Keratinocyte (primary cell): ENCODE measurements around the gene PHLPP1. TPM values are rescaled to one million over a fixed set of nuclear protein-coding genes. Genes with fewer than 3 reads are reported as not detected.

Source experiments
- DNase-seq: peaks from one replicate; pipeline ENCODE4 v3.0.0-alpha.2; 2011; ENCODE audit warnings: low read depth, missing footprints, low spot score
- FAIRE-seq: peaks from 2 replicates; lab custom pipeline; 2011; peaks lifted over from hg19 to GRCh38; lab: Jason Lieb, UNC
- H2AFZ ChIP-seq: 2 replicates; pipeline ENCODE4 v1.6.0; 2012; ENCODE audit warnings: low read length, control low read depth, inconsistent platforms; ENCODE audit not compliant: control insufficient read depth
- H3K27ac ChIP-seq: 2 replicates; pipeline ENCODE4 v1.5.1; 2011; ENCODE audit warnings: low read length; ENCODE audit not compliant: control insufficient read depth, insufficient read depth
- H3K27me3 ChIP-seq: 3 replicates; pipeline ENCODE4 v1.6.0; 2011; ENCODE audit warnings: low read length; ENCODE audit not compliant: control insufficient read depth, insufficient read depth; ENCODE audit errors: extremely low read depth
- H3K36me3 ChIP-seq, 2 experiments: 2 replicates in 1 of 2; 3 replicates in 1 of 2; pipeline ENCODE4 v1.5.1; 2011; ENCODE audit warnings: low read length in 2 of 2, mild to moderate bottlenecking in 1 of 2; ENCODE audit not compliant: control insufficient read depth in 2 of 2, insufficient read depth in 2 of 2; ENCODE audit errors: extremely low read depth in 1 of 2
- H3K4me1 ChIP-seq: 3 replicates; pipeline ENCODE4 v1.5.1; 2011; ENCODE audit warnings: low read length; ENCODE audit not compliant: control insufficient read depth, insufficient read depth; ENCODE audit errors: extremely low read depth
- H3K4me2 ChIP-seq: 3 replicates; pipeline ENCODE4 v1.6.0; 2011; ENCODE audit warnings: low read depth, low read length; ENCODE audit not compliant: control insufficient read depth, insufficient read depth; ENCODE audit errors: extremely low read depth
- H3K4me3 ChIP-seq, 3 experiments: fragments of 200-600 bp in 1 of 3; sonication (generic) in 1 of 3; 2 replicates in 2 of 3; 3 replicates in 1 of 3; pipeline ENCODE4 v1.5.1; 2011 to 2016; ENCODE audit warnings: low read length in 3 of 3, mild to moderate bottlenecking in 3 of 3, control low read depth in 2 of 3, inconsistent platforms in 1 of 3, low read depth in 1 of 3, mixed read lengths in 1 of 3, mixed run types in 1 of 3, moderate library complexity in 1 of 3; ENCODE audit not compliant: control insufficient read depth in 2 of 3, insufficient read depth in 2 of 3; ENCODE audit errors: extremely low read depth in 1 of 3
- H3K79me2 ChIP-seq: 2 replicates; pipeline ENCODE4 v1.6.0; 2012; ENCODE audit warnings: low read length; ENCODE audit not compliant: control insufficient read depth, insufficient read depth
- H3K9ac ChIP-seq: 3 replicates; pipeline ENCODE4 v1.6.0; 2011; ENCODE audit warnings: low read length; ENCODE audit not compliant: control insufficient read depth, insufficient read depth; ENCODE audit errors: extremely low read depth
- H3K9me1 ChIP-seq: 3 replicates; pipeline ENCODE4 v1.6.0; 2011; ENCODE audit warnings: low read length; ENCODE audit not compliant: control insufficient read depth, insufficient read depth; ENCODE audit errors: extremely low read depth
- H3K9me3 ChIP-seq: 2 replicates; pipeline ENCODE4 v1.5.1; 2012; ENCODE audit warnings: low read depth, low read length; ENCODE audit not compliant: control insufficient read depth
- H4K20me1 ChIP-seq: 3 replicates; pipeline ENCODE4 v1.6.0; 2011; ENCODE audit warnings: low read length; ENCODE audit not compliant: control insufficient read depth, insufficient read depth; ENCODE audit errors: extremely low read depth
- EZH2 ChIP-seq: IDR thresholded peaks from one replicate; pipeline ENCODE4 v1.6.1; 2012; ENCODE audit warnings: inconsistent platforms, mild to moderate bottlenecking, low read length, moderate library complexity
- dilution Hi-C: fragments of 300-500 bp; cut with MboI; formaldehyde crosslinking; loops from one replicate; pipeline ENCODE4 v1.7.0; 2020; ENCODE audit warnings: low sequenced_read_pairs; ENCODE audit not compliant: extremely low pct_ligation_motif_present
- polyA plus RNA-seq, 5 experiments: library from polyadenylated mRNA; depleted of rRNA in 3 of 5; stranded (reverse) in 3 of 5; stranded (forward) in 1 of 5; unstranded in 1 of 5; fragments of >200 nt; gene quantifications; 1 replicate in 1 of 5; 2 replicates in 3 of 5; 3 replicates in 1 of 5; pipeline versions ENCODE4 v1.2.1 to v1.2.3, GENCODE V29; 2011 to 2012; ENCODE audit warnings: missing spikeins in 2 of 5, low read depth in 1 of 5, low replicate concordance in 1 of 5
- TF ChIP-seq, protein P1 (sequence below), 3 experiments: IDR thresholded peaks in 1 of 3; conservative IDR thresholded peaks in 1 of 3; optimal IDR thresholded peaks in 1 of 3; 2 replicates in 2 of 3; 3 replicates in 1 of 3; pipeline versions ENCODE3 to v1.5.1; 2011; ENCODE audit warnings: low read length in 3 of 3, mild to moderate bottlenecking in 3 of 3, moderate library complexity in 2 of 3, control low read depth in 1 of 3, inconsistent platforms in 1 of 3; ENCODE audit not compliant: insufficient read depth in 2 of 3; ENCODE audit errors: extremely low read depth in 1 of 3

The PHLPP1 gene
- polyA plus RNA-seq, 1 donor (not counting 4 experiments of a cell fraction or from before 2014, with no cell fraction given), result 8.4 TPM

DNA sequence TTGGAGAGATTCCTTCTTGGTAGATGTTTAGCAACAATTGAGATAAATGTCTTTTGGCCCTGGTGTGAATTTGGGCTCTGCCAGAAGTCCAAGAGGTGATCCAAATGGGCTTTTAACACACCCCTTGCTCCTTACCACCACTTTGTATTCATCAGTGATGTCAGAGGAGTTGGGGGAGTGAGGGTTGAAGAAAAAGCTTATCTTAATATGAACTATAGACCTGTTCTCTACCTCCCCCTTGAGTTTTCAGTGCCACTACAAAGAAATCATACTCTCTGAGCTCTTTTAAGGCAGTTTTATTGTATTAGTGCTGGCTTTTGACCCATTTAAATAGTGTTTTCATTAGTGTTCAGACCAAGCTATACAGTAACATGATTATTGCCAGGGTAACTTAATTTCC lies 229.1 kb downstream of the PHLPP1 start:
- Histone ChIP-seq H3K4me1 (peaks cover 8% of the 10 kb centered on the region), H3K4me2 (no peak overlapping the region), H2AFZ (no peak overlapping the region), H3K9me3 (no peaks in the 10 kb centered on the region), H3K9ac (no peak overlapping the region), H3K27me3 (no peaks in the 10 kb centered on the region), H4K20me1 (no peaks in the 10 kb centered on the region), H3K9me1 (no peaks in the 10 kb centered on the region), H3K27ac (no peak overlapping the region), H3K4me3 (no peak overlapping the region), H3K79me2 (no peaks in the 10 kb centered on the region), H3K36me3 (peaks cover 0 to 1% of the 10 kb centered on the region in 2 experiments)
- FAIRE-seq, result no peak
- dilution Hi-C loops, result no loop called here
- DNase-seq, result no peak
- TF ChIP-seq, protein P1, sequence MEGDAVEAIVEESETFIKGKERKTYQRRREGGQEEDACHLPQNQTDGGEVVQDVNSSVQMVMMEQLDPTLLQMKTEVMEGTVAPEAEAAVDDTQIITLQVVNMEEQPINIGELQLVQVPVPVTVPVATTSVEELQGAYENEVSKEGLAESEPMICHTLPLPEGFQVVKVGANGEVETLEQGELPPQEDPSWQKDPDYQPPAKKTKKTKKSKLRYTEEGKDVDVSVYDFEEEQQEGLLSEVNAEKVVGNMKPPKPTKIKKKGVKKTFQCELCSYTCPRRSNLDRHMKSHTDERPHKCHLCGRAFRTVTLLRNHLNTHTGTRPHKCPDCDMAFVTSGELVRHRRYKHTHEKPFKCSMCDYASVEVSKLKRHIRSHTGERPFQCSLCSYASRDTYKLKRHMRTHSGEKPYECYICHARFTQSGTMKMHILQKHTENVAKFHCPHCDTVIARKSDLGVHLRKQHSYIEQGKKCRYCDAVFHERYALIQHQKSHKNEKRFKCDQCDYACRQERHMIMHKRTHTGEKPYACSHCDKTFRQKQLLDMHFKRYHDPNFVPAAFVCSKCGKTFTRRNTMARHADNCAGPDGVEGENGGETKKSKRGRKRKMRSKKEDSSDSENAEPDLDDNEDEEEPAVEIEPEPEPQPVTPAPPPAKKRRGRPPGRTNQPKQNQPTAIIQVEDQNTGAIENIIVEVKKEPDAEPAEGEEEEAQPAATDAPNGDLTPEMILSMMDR (optimal IDR thresholded peaks at IDR 0.05 in 1 of 3, IDR thresholded peaks at IDR 0.05 in 1 of 3, conservative IDR thresholded peaks at IDR 0.05 in 1 of 3; ENCODE audit: extremely low read depth in 1 of 3, insufficient read depth in 2 of 3, low read length in 3 of 3), result no peak
- TF ChIP-seq EZH2, result no peak

DNA sequence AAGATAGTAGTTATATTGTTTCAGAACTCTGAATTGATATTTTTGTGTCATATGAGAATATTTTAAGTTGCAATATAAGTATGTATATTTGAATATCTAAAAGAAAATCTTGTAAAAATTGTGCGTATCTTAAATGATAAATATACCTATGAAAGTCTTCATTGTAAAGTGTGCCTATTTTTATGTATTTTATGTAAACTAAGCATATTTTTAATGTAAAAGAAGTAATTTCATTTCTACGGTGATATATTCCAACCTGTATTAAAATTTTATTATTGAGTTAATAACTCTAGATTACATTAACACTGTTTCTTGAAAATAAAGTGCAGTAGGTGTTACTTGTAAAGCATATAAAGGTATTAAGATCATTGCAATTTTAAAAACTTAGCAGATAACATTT lies 233.4 kb downstream of the PHLPP1 start:
- Histone ChIP-seq H3K4me1 (no peaks in the 10 kb centered on the region), H3K27ac (no peak overlapping the region), H3K9me3 (no peaks in the 10 kb centered on the region), H3K27me3 (no peaks in the 10 kb centered on the region), H3K79me2 (no peaks in the 10 kb centered on the region), H3K4me2 (no peak overlapping the region), H2AFZ (no peak overlapping the region), H3K4me3 (no peak overlapping the region), H3K36me3 (no peaks in the 10 kb centered on the region), H3K9ac (no peak overlapping the region), H4K20me1 (no peaks in the 10 kb centered on the region), H3K9me1 (no peaks in the 10 kb centered on the region)
- FAIRE-seq (no peak), DNase-seq (no peak)
- TF ChIP-seq, protein P1 (optimal IDR thresholded peaks at IDR 0.05 in 1 of 3, IDR thresholded peaks at IDR 0.05 in 1 of 3, conservative IDR thresholded peaks at IDR 0.05 in 1 of 3; ENCODE audit: extremely low read depth in 1 of 3, insufficient read depth in 2 of 3, low read length in 3 of 3), result no peak
- TF ChIP-seq EZH2, result no peak
- dilution Hi-C loops, result no loop called here
